Duodenal mucosa (tissue), 2 donors: ENCODE data around the gene C19orf18.

Source experiments
- H3K27ac ChIP-seq: one replicate; pipeline ENCODE4 v1.7.0; 2013; ENCODE audit warnings: low read depth, low read length
- H3K27me3 ChIP-seq, 2 donors: one replicate each; pipeline ENCODE4 v1.7.0; 2013; ENCODE audit warnings: low read length in 2 of 2, control low read depth in 1 of 2; ENCODE audit not compliant: insufficient read depth in 2 of 2, control insufficient read depth in 1 of 2
- H3K36me3 ChIP-seq, 2 donors: one replicate each; pipeline ENCODE4 v1.7.0; 2013; ENCODE audit warnings: low read length in 2 of 2, control low read depth in 1 of 2; ENCODE audit not compliant: insufficient read depth in 2 of 2, control insufficient read depth in 1 of 2
- H3K4me1 ChIP-seq, 2 donors: one replicate each; pipeline ENCODE4 v1.7.0; 2013; ENCODE audit warnings: low read length in 2 of 2, control low read depth in 1 of 2; ENCODE audit not compliant: insufficient read depth in 2 of 2, control insufficient read depth in 1 of 2
- H3K4me3 ChIP-seq, 2 donors: one replicate each; pipeline ENCODE4 v1.7.0; 2013; ENCODE audit warnings: low read length in 2 of 2, low read depth in 1 of 2
- H3K9ac ChIP-seq, 2 donors: one replicate each; pipeline ENCODE4 v1.7.0; 2013; ENCODE audit warnings: low read length in 2 of 2, low read depth in 1 of 2
- H3K9me3 ChIP-seq, 2 donors: one replicate each; pipeline ENCODE4 v1.7.0; 2013; ENCODE audit warnings: low read length in 2 of 2, control low read depth in 1 of 2; ENCODE audit not compliant: control insufficient read depth in 1 of 2

C19orf18 gene

GRCh38 chr19:58003174-58003828 lies 29.0 kb upstream of the C19orf18 start:
- peak overlapping the region; percentile 88 to 91 for H3K4me3 ChIP-seq
- H3K27ac ChIP-seq = no peak overlapping the region
- peaks cover 11 to 12% of the 10 kb centered on the region in 2 donors for H3K4me1 ChIP-seq
- H3K9me3 ChIP-seq = peaks cover 47 to 53% of the 10 kb centered on the region in 2 donors
- H3K36me3 ChIP-seq = peaks cover 31 to 37% of the 10 kb centered on the region in 2 donors
- no peaks in the 10 kb centered on the region for H3K27me3 ChIP-seq
- peak overlapping the region; percentile 60 to 84 for H3K9ac ChIP-seq

- peak within 1 kb of the TSS; percentile 88 to 91 for H3K4me3 ChIP-seq
- peaks cover 11 to 12% of the 10 kb centered on the region in 2 donors for H3K4me1 ChIP-seq
- H3K27ac ChIP-seq = peak within 1 kb of the TSS; percentile 86
- no peaks in the 10 kb centered on the region for H3K27me3 ChIP-seq
- H3K9me3 ChIP-seq = peaks cover 44 to 56% of the 10 kb centered on the region in 2 donors
- peak within 1 kb of the TSS; percentile 83 to 84 for H3K9ac ChIP-seq
- H3K36me3 ChIP-seq = peaks cover 33 to 43% of the 10 kb centered on the region in 2 donors
Observed at GRCh38 chr19:58002384-58003173, 28.2 kb upstream of the C19orf18 start, which contains the start of gene ZNF606. TSS of gene ZNF606 (minus strand) at chr19:58002820. CDS start at chr19:58001319, 1,501 bp downstream.

- peaks cover 40 to 56% of the 10 kb centered on the region in 2 donors for H3K9me3 ChIP-seq
- H3K27ac ChIP-seq = peak overlapping the region; percentile 86
- peaks cover 39 to 49% of the 10 kb centered on the region in 2 donors for H3K36me3 ChIP-seq
- H3K27me3 ChIP-seq = no peaks in the 10 kb centered on the region
- peak overlapping the region; percentile 88 to 91 for H3K4me3 ChIP-seq
- peak overlapping the region; percentile 83 to 84 for H3K9ac ChIP-seq
- peaks cover 11 to 12% of the 10 kb centered on the region in 2 donors for H3K4me1 ChIP-seq
Observed at GRCh38 chr19:58001895-58002369, 27.6 kb upstream of the C19orf18 start.

- Histone ChIP-seq H3K4me3 (peak overlapping the region; percentile 88 to 91), H3K4me1 (peaks cover 11 to 12% of the 10 kb centered on the region in 2 donors), H3K9ac (no peak overlapping the region), H3K27ac (no peak overlapping the region), H3K9me3 (peaks cover 36 to 57% of the 10 kb centered on the region in 2 donors), H3K27me3 (no peaks in the 10 kb centered on the region), H3K36me3 (peaks cover 40 to 51% of the 10 kb centered on the region in 2 donors)
Observed at GRCh38 chr19:58000677-58001076, 26.3 kb upstream of the C19orf18 start.

- Histone ChIP-seq H3K27me3 (no peaks in the 10 kb centered on the region), H3K4me1 (no peaks in the 10 kb centered on the region), H3K36me3 (peaks cover 59 to 70% of the 10 kb centered on the region in 2 donors), H3K9ac (no peak overlapping the region), H3K27ac (no peak overlapping the region), H3K4me3 (peak overlapping the region in 1 of 2 donors; percentile 5), H3K9me3 (peaks cover 68 to 78% of the 10 kb centered on the region in 2 donors)
Observed at GRCh38 chr19:57992841-57993240, 18.5 kb upstream of the C19orf18 start.

- H3K4me1 ChIP-seq = no peaks in the 10 kb centered on the region
- H3K9ac ChIP-seq = no peak overlapping the region
- no peak overlapping the region for H3K27ac ChIP-seq
- peaks cover 92 to 98% of the 10 kb centered on the region in 2 donors for H3K9me3 ChIP-seq
- peaks cover 57 to 61% of the 10 kb centered on the region in 2 donors for H3K36me3 ChIP-seq
- H3K4me3 ChIP-seq = peak overlapping the region; percentile 32 to 36
- H3K27me3 ChIP-seq = no peaks in the 10 kb centered on the region
Observed at GRCh38 chr19:57978586-57979289, 4.4 kb upstream of the C19orf18 start.

GRCh38 chr19:57964761-57965160 lies 9.6 kb downstream of the C19orf18 start:
- Histone ChIP-seq H3K4me3 (no peak overlapping the region), H3K4me1 (no peaks in the 10 kb centered on the region), H3K27me3 (no peaks in the 10 kb centered on the region), H3K27ac (no peak overlapping the region), H3K9ac (no peak overlapping the region), H3K9me3 (peaks cover 26 to 40% of the 10 kb centered on the region in 2 donors), H3K36me3 (no peaks in the 10 kb centered on the region)

- H3K27me3 ChIP-seq = no peaks in the 10 kb centered on the region
- H3K9me3 ChIP-seq = peaks cover 25 to 40% of the 10 kb centered on the region in 2 donors
- no peak overlapping the region for H3K4me3 ChIP-seq
- H3K27ac ChIP-seq = no peak overlapping the region
- H3K36me3 ChIP-seq = no peaks in the 10 kb centered on the region
- no peak overlapping the region for H3K9ac ChIP-seq
- no peaks in the 10 kb centered on the region for H3K4me1 ChIP-seq
Observed at GRCh38 chr19:57961785-57962184, 12.5 kb downstream of the C19orf18 start.

- Histone ChIP-seq H3K27me3 (no peaks in the 10 kb centered on the region), H3K9me3 (peaks cover 22 to 42% of the 10 kb centered on the region in 2 donors), H3K36me3 (no peaks in the 10 kb centered on the region), H3K9ac (no peak overlapping the region), H3K4me3 (no peak overlapping the region), H3K27ac (no peak overlapping the region), H3K4me1 (no peaks in the 10 kb centered on the region)
Observed at GRCh38 chr19:57954996-57955395, 19.3 kb downstream of the C19orf18 start.
